Activated T-cell treated with anti-CD3 and anti-CD28 coated beads, Interleukin-2, amount 50 U/mL, for 4 hours (primary cell): ENCODE results near the gene RXYLT1. TPM values are rescaled to one million over a fixed set of nuclear protein-coding genes. Genes with fewer than 3 reads are reported as not detected.

Experiments
- ATAC-seq, 2 donors: fragments of 200-7000 bp; cut with Tn5 transposase; one replicate each; pipeline ENCODE4 v1.10.0; 2021
- DNase-seq: peaks from one replicate; pipeline ENCODE4 v3.0.0-alpha.2; 2020
- H3K27me3 Mint-ChIP-seq: one replicate; pipeline ENCODE4 v1.8.0; 2021; ENCODE audit warnings: low read depth, mixed read lengths
- H3K36me3 Mint-ChIP-seq: one replicate; pipeline ENCODE4 v1.8.0; 2022; ENCODE audit warnings: mixed read lengths; ENCODE audit not compliant: insufficient read depth
- H3K4me1 Mint-ChIP-seq: one replicate; pipeline ENCODE4 v1.8.0; 2021; ENCODE audit warnings: low read depth, mixed read lengths
- H3K4me3 Mint-ChIP-seq: one replicate; pipeline ENCODE4 v1.8.0; 2021; ENCODE audit warnings: mild to moderate bottlenecking, moderate library complexity, mixed read lengths
- H3K9me3 Mint-ChIP-seq: one replicate; pipeline ENCODE4 v1.8.0; 2021; ENCODE audit warnings: mixed read lengths
- total RNA-seq, 3 donors: library from RNA; stranded (reverse); gene quantifications; one replicate each; pipeline ENCODE4 v1.2.1, GENCODE V29; 2021

Gene RXYLT1
- total RNA-seq, 3 donors from 2014 or later, result 23.8 to 29.7 (median 27.1) TPM

- DNase-seq, result no peak
These were observed 2.4 kb upstream of the RXYLT1 start for GRCh38 chr12:63777340-63777739.

GRCh38 chr12:63782466-63782865 lies 2.8 kb downstream of the RXYLT1 start:
- peaks cover 40% of the 10 kb centered on the region for H3K36me3 Mint-ChIP-seq
- H3K27me3 Mint-ChIP-seq, result no peaks in the 10 kb centered on the region
- H3K9me3 Mint-ChIP-seq, result no peaks in the 10 kb centered on the region
- peaks cover 25% of the 10 kb centered on the region for H3K4me1 Mint-ChIP-seq
- no peak overlapping the region for H3K4me3 Mint-ChIP-seq
- no peak for ATAC-seq
- DNase-seq, result no peak

More at GRCh38 chr12:63777340-63777739, 2.4 kb upstream of the RXYLT1 start:
- peaks cover 5% of the 10 kb centered on the region for H3K27me3 Mint-ChIP-seq
- peaks cover 18% of the 10 kb centered on the region for H3K4me1 Mint-ChIP-seq
- no peaks in the 10 kb centered on the region for H3K9me3 Mint-ChIP-seq
- peaks cover 5% of the 10 kb centered on the region for H3K36me3 Mint-ChIP-seq
- ATAC-seq, result no peak
- no peak overlapping the region for H3K4me3 Mint-ChIP-seq

GRCh38 chr12:63787306-63787705 lies 7.6 kb downstream of the RXYLT1 start:
- Mint-ChIP-seq H3K4me3 (no peak overlapping the region), H3K9me3 (no peaks in the 10 kb centered on the region), H3K36me3 (peaks cover 69% of the 10 kb centered on the region), H3K27me3 (no peaks in the 10 kb centered on the region), H3K4me1 (peaks cover 11% of the 10 kb centered on the region)
- ATAC-seq (no peak), DNase-seq (no peak)

- ATAC-seq (no peak), DNase-seq (no peak)
- peaks cover 44% of the 10 kb centered on the region for H3K36me3 Mint-ChIP-seq
- peaks cover 6% of the 10 kb centered on the region for H3K4me1 Mint-ChIP-seq
- no peaks in the 10 kb centered on the region for H3K27me3 Mint-ChIP-seq
- H3K4me3 Mint-ChIP-seq, result no peak overlapping the region
- H3K9me3 Mint-ChIP-seq, result no peaks in the 10 kb centered on the region
These were observed 10.9 kb downstream of the RXYLT1 start for GRCh38 chr12:63790608-63790945.

- ATAC-seq (no peak), DNase-seq (no peak)
- peaks cover 5% of the 10 kb centered on the region for H3K4me1 Mint-ChIP-seq
- no peak overlapping the region for H3K4me3 Mint-ChIP-seq
- no peaks in the 10 kb centered on the region for H3K9me3 Mint-ChIP-seq
- no peaks in the 10 kb centered on the region for H3K27me3 Mint-ChIP-seq
- peaks cover 35% of the 10 kb centered on the region for H3K36me3 Mint-ChIP-seq
These were observed 12.6 kb downstream of the RXYLT1 start for GRCh38 chr12:63792338-63792737.

- Mint-ChIP-seq H3K27me3 (no peaks in the 10 kb centered on the region), H3K4me3 (no peak overlapping the region), H3K36me3 (peaks cover 12% of the 10 kb centered on the region), H3K4me1 (no peaks in the 10 kb centered on the region), H3K9me3 (no peaks in the 10 kb centered on the region)
- DNase-seq (no peak), ATAC-seq (no peak)
These were observed 15.5 kb downstream of the RXYLT1 start for GRCh38 chr12:63795032-63795687.

GRCh38 chr12:63795944-63796343 lies 16.2 kb downstream of the RXYLT1 start:
- H3K9me3 Mint-ChIP-seq, result no peaks in the 10 kb centered on the region
- DNase-seq, result no peak
- H3K4me3 Mint-ChIP-seq, result no peak overlapping the region
- ATAC-seq, result no peak
- H3K27me3 Mint-ChIP-seq, result no peaks in the 10 kb centered on the region
- no peaks in the 10 kb centered on the region for H3K4me1 Mint-ChIP-seq
- peaks cover 6% of the 10 kb centered on the region for H3K36me3 Mint-ChIP-seq

- DNase-seq, result no peak
- H3K27me3 Mint-ChIP-seq, result no peaks in the 10 kb centered on the region
- no peaks in the 10 kb centered on the region for H3K4me1 Mint-ChIP-seq
- no peak overlapping the region for H3K4me3 Mint-ChIP-seq
- ATAC-seq, result no peak
- H3K36me3 Mint-ChIP-seq, result peaks cover 5% of the 10 kb centered on the region
- H3K9me3 Mint-ChIP-seq, result no peaks in the 10 kb centered on the region
These were observed 22.4 kb downstream of the RXYLT1 start for GRCh38 chr12:63802012-63802608.

- H3K36me3 Mint-ChIP-seq, result peaks cover 6% of the 10 kb centered on the region
- no peaks in the 10 kb centered on the region for H3K27me3 Mint-ChIP-seq
- DNase-seq, result no peak
- no peaks in the 10 kb centered on the region for H3K4me1 Mint-ChIP-seq
- no peak for ATAC-seq
- H3K4me3 Mint-ChIP-seq, result no peak overlapping the region
- H3K9me3 Mint-ChIP-seq, result no peaks in the 10 kb centered on the region
These were observed 25.0 kb downstream of the RXYLT1 start for GRCh38 chr12:63804746-63805145.

GRCh38 chr12:63805704-63806672 lies 26.3 kb downstream of the RXYLT1 start:
- peaks cover 6% of the 10 kb centered on the region for H3K36me3 Mint-ChIP-seq
- H3K4me3 Mint-ChIP-seq, result no peak overlapping the region
- H3K27me3 Mint-ChIP-seq, result no peaks in the 10 kb centered on the region
- no peaks in the 10 kb centered on the region for H3K9me3 Mint-ChIP-seq
- ATAC-seq, result no peak
- no peaks in the 10 kb centered on the region for H3K4me1 Mint-ChIP-seq
- no peak for DNase-seq

GRCh38 chr12:63808631-63809030 lies 28.9 kb downstream of the RXYLT1 start:
- peaks cover 2% of the 10 kb centered on the region for H3K4me1 Mint-ChIP-seq
- H3K9me3 Mint-ChIP-seq, result no peaks in the 10 kb centered on the region
- ATAC-seq (no peak), DNase-seq (no peak)
- H3K36me3 Mint-ChIP-seq, result peaks cover 6% of the 10 kb centered on the region
- no peak overlapping the region for H3K4me3 Mint-ChIP-seq
- no peaks in the 10 kb centered on the region for H3K27me3 Mint-ChIP-seq

GRCh38 chr12:63809566-63809965 lies 29.9 kb downstream of the RXYLT1 start:
- Mint-ChIP-seq H3K27me3 (no peaks in the 10 kb centered on the region), H3K4me1 (peaks cover 7% of the 10 kb centered on the region)
- no peak for ATAC-seq

GRCh38 chr12:63811334-63811733 lies 31.6 kb downstream of the RXYLT1 start:
- Mint-ChIP-seq H3K36me3 (peaks cover 3% of the 10 kb centered on the region), H3K4me3 (no peak overlapping the region), H3K9me3 (no peaks in the 10 kb centered on the region), H3K4me1 (peaks cover 19% of the 10 kb centered on the region), H3K27me3 (no peaks in the 10 kb centered on the region)
- DNase-seq (no peak), ATAC-seq (no peak)

More at GRCh38 chr12:63809566-63809965, 29.9 kb downstream of the RXYLT1 start:
- Mint-ChIP-seq H3K9me3 (no peaks in the 10 kb centered on the region), H3K36me3 (peaks cover 6% of the 10 kb centered on the region), H3K4me3 (no peak overlapping the region)
- DNase-seq, result no peak

- Mint-ChIP-seq H3K36me3 (peaks cover 3% of the 10 kb centered on the region), H3K27me3 (no peaks in the 10 kb centered on the region), H3K4me3 (no peak overlapping the region), H3K9me3 (no peaks in the 10 kb centered on the region), H3K4me1 (peaks cover 19% of the 10 kb centered on the region)
- DNase-seq (no peak), ATAC-seq (no peak)
These were observed 32.0 kb downstream of the RXYLT1 start for GRCh38 chr12:63811755-63812154.
